H7 (cell line): ENCODE results near the gene PM20D1. TPM values are rescaled to one million over a fixed set of nuclear protein-coding genes. Genes with fewer than 3 reads are reported as not detected.

Source experiments
- DNase-seq: peaks from one replicate; pipeline ENCODE4 v3.0.0; 2012
- H3K27me3 ChIP-seq: 2 replicates; pipeline ENCODE4 v1.6.0; 2011; ENCODE audit warnings: mild to moderate bottlenecking, low read length; ENCODE audit not compliant: control insufficient read depth, insufficient read depth
- H3K36me3 ChIP-seq: replicated peaks from 2 replicates; pipeline ENCODE4 v1.5.1; 2011; ENCODE audit warnings: low read length; ENCODE audit not compliant: control insufficient read depth, insufficient read depth
- H3K4me3 ChIP-seq: 2 replicates; pipeline ENCODE4 v1.5.1; 2011; ENCODE audit warnings: low read depth, mild to moderate bottlenecking, control low read depth, low read length, moderate library complexity; ENCODE audit not compliant: insufficient read depth
- total RNA-seq: library from RNA; depleted of rRNA; stranded (reverse); fragments of >200 nt; shearing (Covaris generic); gene quantifications from 2 replicates; pipeline ENCODE4 v1.2.3, GENCODE V29; 2014; rRNA removed

The PM20D1 gene
- total RNA-seq, 1 experiment from 2014 or later, result not detected

DNA sequence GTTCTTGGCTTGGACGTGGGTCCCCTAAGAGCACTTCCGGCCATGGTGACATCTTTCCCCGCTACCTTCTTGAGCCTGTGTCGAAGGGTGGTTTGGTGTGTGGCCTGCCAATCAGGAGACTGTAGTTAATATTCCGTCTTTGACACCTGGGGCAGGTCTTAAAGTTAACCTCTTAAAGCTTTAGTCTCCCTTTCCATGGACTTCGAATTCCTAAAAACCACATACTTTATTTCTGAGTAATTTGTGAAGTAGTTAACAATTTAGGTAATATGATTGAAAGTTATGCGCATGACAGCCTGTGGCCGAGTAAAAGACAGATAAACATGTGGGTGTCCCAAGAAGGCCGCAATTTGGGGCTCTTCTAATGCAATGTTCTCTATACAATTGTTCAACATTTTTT lies 64.5 kb downstream of the PM20D1 start:
- Histone ChIP-seq H3K36me3 (peaks cover 3% of the 10 kb centered on the region), H3K27me3 (no peaks in the 10 kb centered on the region), H3K4me3 (no peak overlapping the region)
- DNase-seq, result no peak

DNA sequence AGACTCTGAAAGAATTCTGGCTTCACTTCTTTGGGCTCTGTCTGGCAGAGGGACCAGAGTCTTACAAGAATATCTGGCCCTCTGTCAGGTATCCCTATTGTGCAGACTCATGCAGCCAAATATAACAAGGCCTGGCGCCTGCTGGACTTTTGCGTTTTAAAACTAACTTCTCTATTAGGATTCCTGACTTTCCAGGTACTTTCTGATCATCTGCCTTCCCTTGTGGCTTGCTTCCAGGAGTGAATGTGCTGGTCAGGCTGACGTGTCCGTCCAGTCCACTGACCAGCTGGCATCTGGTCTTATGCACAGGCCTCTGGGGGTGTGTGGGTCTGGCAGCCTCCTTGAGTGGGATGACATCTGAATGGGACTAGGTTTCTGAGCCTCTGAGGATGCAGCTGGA lies 66.0 kb downstream of the PM20D1 start:
- no peaks in the 10 kb centered on the region for H3K36me3 ChIP-seq
- DNase-seq, result no peak
- no peak overlapping the region for H3K4me3 ChIP-seq
- no peaks in the 10 kb centered on the region for H3K27me3 ChIP-seq

- Histone ChIP-seq H3K4me3 (no peak overlapping the region), H3K36me3 (no peaks in the 10 kb centered on the region), H3K27me3 (no peaks in the 10 kb centered on the region)
- DNase-seq, result no peak
Observed at GRCh38 chr1:205783433-205783795, 66.5 kb downstream of the PM20D1 start.

- Histone ChIP-seq H3K27me3 (no peaks in the 10 kb centered on the region), H3K4me3 (no peak overlapping the region), H3K36me3 (no peaks in the 10 kb centered on the region)
- DNase-seq, result no peak
Observed at GRCh38 chr1:205782627-205783432, 67.1 kb downstream of the PM20D1 start.

DNA sequence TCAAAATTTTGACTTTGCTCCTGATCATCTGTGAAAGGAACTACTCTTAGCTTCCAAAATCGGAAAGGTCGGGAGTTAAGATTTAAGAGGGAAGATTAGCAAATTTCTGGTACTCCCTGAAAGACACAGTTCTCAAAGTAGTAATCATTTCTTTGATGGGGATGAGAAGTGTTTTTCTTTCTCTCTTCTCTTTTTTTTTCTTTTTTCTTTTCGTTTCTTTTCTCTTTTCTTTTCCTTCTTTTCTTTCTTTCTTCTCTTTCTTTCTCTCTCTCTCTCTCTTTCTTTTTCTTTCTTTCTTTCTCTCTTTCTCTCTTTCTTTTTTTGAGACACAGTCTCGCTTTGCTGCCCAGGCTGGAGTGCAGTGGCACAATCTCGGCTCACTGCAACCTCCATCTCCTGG lies 69.6 kb downstream of the PM20D1 start:
- DNase-seq, result no peak
- no peaks in the 10 kb centered on the region for H3K36me3 ChIP-seq
- peaks cover 5% of the 10 kb centered on the region; the same call in 1 of the 2 replicates for H3K27me3 ChIP-seq
- H3K4me3 ChIP-seq, result no peak overlapping the region

Other genes starting within 250 kb of the PM20D1 start
- gene ELK4, start 218.1 kb downstream of the PM20D1 start, total RNA-seq, result 13.0 and 20.1 TPM in 2 replicates
- gene SLC45A3, start 169.6 kb downstream of the PM20D1 start, total RNA-seq, result 19.2 and 20.7 TPM in 2 replicates
- gene NUCKS1, start 100.0 kb downstream of the PM20D1 start, total RNA-seq, result 300 and 371 TPM in 2 replicates
- 7.6 and 10.7 TPM in 2 replicates for gene RAB29, start 74.7 kb downstream of the PM20D1 start, total RNA-seq
- 23.3 and 23.5 TPM in 2 replicates for gene SLC41A1, start 36.9 kb downstream of the PM20D1 start, total RNA-seq
- not detected in 2 replicates for gene SLC26A9, start 93.3 kb upstream of the PM20D1 start, total RNA-seq
- not detected in 2 replicates for gene RAB7B, start 153.3 kb upstream of the PM20D1 start, total RNA-seq
- gene CTSE, start 173.8 kb upstream of the PM20D1 start, total RNA-seq, result not detected in 2 replicates
- gene RHEX, start 203.0 kb upstream of the PM20D1 start, total RNA-seq, result not detected in 2 replicates